Measurements from ENCODE around the gene RNF146.

DNA sequence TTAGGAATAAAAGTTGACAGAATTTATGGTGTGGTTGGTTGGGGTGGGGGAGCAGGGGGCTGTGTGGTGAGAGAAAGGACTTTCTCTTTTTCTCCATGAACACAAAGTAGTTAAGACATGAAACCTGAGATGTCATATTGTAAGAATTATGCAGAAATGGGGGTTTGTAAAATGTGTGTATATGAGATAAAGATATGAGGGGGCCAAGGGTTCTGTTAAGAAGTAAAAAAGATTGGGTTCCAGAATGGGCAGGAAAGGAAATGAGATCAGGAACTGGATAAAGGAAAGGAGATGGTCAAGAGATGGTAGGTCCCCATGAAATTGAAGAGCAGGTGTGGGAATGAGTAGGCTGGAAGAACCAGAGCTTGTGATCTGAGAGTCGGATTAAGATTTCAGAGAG, 9.7 kb downstream of the RNF146 start:
- TF ChIP-seq POLR2A (IDR thresholded peaks at IDR 0.05; ENCODE audit: low read length) (no peak), GATA1 (IDR thresholded peaks at IDR 0.05; ENCODE audit: low read depth, low read length) (no peak)
